SHP77 treated with DMSO at 0.1 percent for 48 hours (cell line): Measurements from ENCODE around the gene TEX2.

Experiments used
- DNase-seq: peaks from one replicate; lab custom pipeline; 2025; lab: John Stamatoyannopoulos, UW

TEX2 gene

GRCh38 chr17:64158406-64158805 is 104.7 kb downstream of the TEX2 start:
- no peak for DNase-seq

- no peak for DNase-seq
Observed at GRCh38 chr17:64157669-64158180, 105.3 kb downstream of the TEX2 start.

GRCh38 chr17:64156670-64157069 is 106.4 kb downstream of the TEX2 start:
- no peak for DNase-seq

GRCh38 chr17:64155751-64156544 is 107.1 kb downstream of the TEX2 start:
- no peak for DNase-seq

GRCh38 chr17:64155129-64155528 is 107.9 kb downstream of the TEX2 start:
- no peak for DNase-seq

GRCh38 chr17:64154717-64155116 is 108.3 kb downstream of the TEX2 start:
- no peak for DNase-seq

- DNase-seq = no peak
Observed at GRCh38 chr17:64154313-64154695, 108.8 kb downstream of the TEX2 start.

- DNase-seq = no peak
Observed at GRCh38 chr17:64153565-64154312, 109.3 kb downstream of the TEX2 start.

GRCh38 chr17:64152428-64153125 is 110.5 kb downstream of the TEX2 start:
- no peak for DNase-seq

GRCh38 chr17:64151016-64151368 is 112.1 kb downstream of the TEX2 start:
- no peak for DNase-seq

GRCh38 chr17:64150237-64151015 is 112.6 kb downstream of the TEX2 start:
- no peak for DNase-seq

GRCh38 chr17:64149196-64149595 is 113.9 kb downstream of the TEX2 start:
- DNase-seq = no peak

- DNase-seq = no peak
Observed at GRCh38 chr17:64148699-64149098, 114.4 kb downstream of the TEX2 start.

- no peak for DNase-seq
Observed at GRCh38 chr17:64148017-64148631, 114.9 kb downstream of the TEX2 start.

GRCh38 chr17:64147110-64148016 is 115.7 kb downstream of the TEX2 start:
- no peak for DNase-seq

GRCh38 chr17:64146418-64147109 is 116.5 kb downstream of the TEX2 start:
- no peak for DNase-seq

GRCh38 chr17:64145751-64146417 is 117.2 kb downstream of the TEX2 start:
- DNase-seq = peak; percentile 97

- no peak for DNase-seq
Observed at GRCh38 chr17:64145375-64145750, 117.7 kb downstream of the TEX2 start.

GRCh38 chr17:64139542-64139941 is 123.5 kb downstream of the TEX2 start:
- DNase-seq = no peak
